Measurements from ENCODE around the gene RPL13A. TPM values are rescaled to one million over a fixed set of nuclear protein-coding genes. Genes with fewer than 3 reads are reported as not detected.
"Not testable (repeated sequence)": the region's sequence is repeated elsewhere in the genome, so short reads cannot be mapped to it uniquely, and the experiment has no call there.

RPL13A gene
- total RNA-seq (2,198 TPM), polyA plus RNA-seq (3,726 TPM)

- WGBS: under 1% methylated on average over 57 of the region's 57 CpGs
- Histone ChIP-seq H3K4me1 (ENCODE audit: insufficient read depth) (peaks cover 2% of the 10 kb centered on the region), H3K36me3 (ENCODE audit: insufficient read depth) (peaks cover 2% of the 10 kb centered on the region), H3K4me3 (ENCODE audit: low read depth, low read length) (peak within 1 kb of the TSS; percentile 89), H3K27ac (ENCODE audit: low read depth) (peak within 1 kb of the TSS; percentile 84)
- DNase-seq (ENCODE audit: extremely low spot score): peak; percentile 98
Measured at GRCh38 chr19:49487277-49488045, at the start of gene RPL13A. RPL13A (plus strand) TSS chr19:49487608; CDS start chr19:49487630, 22 bp downstream.

- H3K4me3 ChIP-seq (ENCODE audit: low read depth, low read length): no peak overlapping the region
- 12% methylated on average over 6 of the region's 6 CpGs for WGBS
- DNase-seq (ENCODE audit: extremely low spot score): no peak
- H3K27ac ChIP-seq (ENCODE audit: low read depth): no peak overlapping the region
- H3K36me3 ChIP-seq (ENCODE audit: insufficient read depth): no peaks in the 10 kb centered on the region
- H3K4me1 ChIP-seq (ENCODE audit: insufficient read depth): no peaks in the 10 kb centered on the region
Measured at GRCh38 chr19:49438261-49438660, 49.1 kb upstream of the RPL13A start.

GRCh38 chr19:49439836-49440235 lies 47.6 kb upstream of the RPL13A start:
- no peaks in the 10 kb centered on the region for H3K4me1 ChIP-seq (ENCODE audit: insufficient read depth)
- no peak for DNase-seq (ENCODE audit: extremely low spot score)
- H3K4me3 ChIP-seq (ENCODE audit: low read depth, low read length): no peak overlapping the region
- H3K27ac ChIP-seq (ENCODE audit: low read depth): no peak overlapping the region
- H3K36me3 ChIP-seq (ENCODE audit: insufficient read depth): no peaks in the 10 kb centered on the region
- WGBS: 44% methylated on average over 6 of the region's 6 CpGs

GRCh38 chr19:49440439-49441209 lies 46.8 kb upstream of the RPL13A start:
- H3K4me1 ChIP-seq (ENCODE audit: insufficient read depth): no peaks in the 10 kb centered on the region
- 28% methylated on average over 19 of the region's 19 CpGs for WGBS
- no peak overlapping the region for H3K4me3 ChIP-seq (ENCODE audit: low read depth, low read length)
- H3K36me3 ChIP-seq (ENCODE audit: insufficient read depth): no peaks in the 10 kb centered on the region
- no peak for DNase-seq (ENCODE audit: extremely low spot score)
- no peak overlapping the region for H3K27ac ChIP-seq (ENCODE audit: low read depth)

GRCh38 chr19:49441210-49441959 lies 46.0 kb upstream of the RPL13A start, which contains the start of gene SLC17A7:
SLC17A7 (minus strand) TSS chr19:49441527; CDS start chr19:49441379, 148 bp downstream.
- 2% methylated on average over 56 of the region's 56 CpGs for WGBS
- Histone ChIP-seq H3K4me1 (ENCODE audit: insufficient read depth) (no peaks in the 10 kb centered on the region), H3K27ac (ENCODE audit: low read depth) (no peak within 1 kb of the TSS), H3K4me3 (ENCODE audit: low read depth, low read length) (peak within 1 kb of the TSS; percentile 3), H3K36me3 (ENCODE audit: insufficient read depth) (no peaks in the 10 kb centered on the region)
- DNase-seq (ENCODE audit: extremely low spot score): no peak

GRCh38 chr19:49441960-49442350 lies 45.5 kb upstream of the RPL13A start:
- Histone ChIP-seq H3K27ac (ENCODE audit: low read depth) (no peak overlapping the region), H3K4me3 (ENCODE audit: low read depth, low read length) (no peak overlapping the region), H3K4me1 (ENCODE audit: insufficient read depth) (no peaks in the 10 kb centered on the region), H3K36me3 (ENCODE audit: insufficient read depth) (no peaks in the 10 kb centered on the region)
- 22% methylated on average over 14 of the region's 14 CpGs for WGBS
- no peak for DNase-seq (ENCODE audit: extremely low spot score)

- Histone ChIP-seq H3K4me3 (ENCODE audit: low read depth, low read length) (peak overlapping the region; percentile 36), H3K27ac (ENCODE audit: low read depth) (no peak overlapping the region), H3K4me1 (ENCODE audit: insufficient read depth) (no peaks in the 10 kb centered on the region), H3K36me3 (ENCODE audit: insufficient read depth) (no peaks in the 10 kb centered on the region)
- DNase-seq (ENCODE audit: extremely low spot score): no peak
- WGBS: 9% methylated on average over 11 of the region's 11 CpGs
Measured at GRCh38 chr19:49442354-49442753, 45.1 kb upstream of the RPL13A start.

- WGBS: under 1% methylated on average over 43 of the region's 43 CpGs
- H3K4me3 ChIP-seq (ENCODE audit: low read depth, low read length): peak overlapping the region; percentile 36
Measured at GRCh38 chr19:49442771-49443365, 44.5 kb upstream of the RPL13A start.

GRCh38 chr19:49443366-49444099 lies 43.9 kb upstream of the RPL13A start:
- under 1% methylated on average over 47 of the region's 47 CpGs for WGBS
- DNase-seq (ENCODE audit: extremely low spot score): peak; percentile 90
- Histone ChIP-seq H3K27ac (ENCODE audit: low read depth) (no peak overlapping the region), H3K36me3 (ENCODE audit: insufficient read depth) (no peaks in the 10 kb centered on the region), H3K4me1 (ENCODE audit: insufficient read depth) (no peaks in the 10 kb centered on the region), H3K4me3 (ENCODE audit: low read depth, low read length) (peak overlapping the region; percentile 36)

More at GRCh38 chr19:49442771-49443365, 44.5 kb upstream of the RPL13A start:
- Histone ChIP-seq H3K27ac (ENCODE audit: low read depth) (no peak overlapping the region), H3K36me3 (ENCODE audit: insufficient read depth) (no peaks in the 10 kb centered on the region), H3K4me1 (ENCODE audit: insufficient read depth) (no peaks in the 10 kb centered on the region)
- peak; percentile 57 for DNase-seq (ENCODE audit: extremely low spot score)

- not testable (repeated sequence) for H3K27ac ChIP-seq (ENCODE audit: low read depth)
Measured at GRCh38 chr19:49444100-49444700, 43.2 kb upstream of the RPL13A start.

GRCh38 chr19:49445997-49446396 lies 41.4 kb upstream of the RPL13A start:
- no peak for DNase-seq (ENCODE audit: extremely low spot score)
- no peak overlapping the region for H3K4me3 ChIP-seq (ENCODE audit: low read depth, low read length)
- no peaks in the 10 kb centered on the region for H3K4me1 ChIP-seq (ENCODE audit: insufficient read depth)
- no peak overlapping the region for H3K27ac ChIP-seq (ENCODE audit: low read depth)
- H3K36me3 ChIP-seq (ENCODE audit: insufficient read depth): no peaks in the 10 kb centered on the region
- WGBS: 86% methylated on average over 3 of the region's 3 CpGs

More at GRCh38 chr19:49444100-49444700, 43.2 kb upstream of the RPL13A start:
- not testable (repeated sequence) for H3K36me3 ChIP-seq (ENCODE audit: insufficient read depth); H3K4me1 ChIP-seq (ENCODE audit: insufficient read depth); H3K4me3 ChIP-seq (ENCODE audit: low read depth, low read length); DNase-seq (ENCODE audit: extremely low spot score)
- WGBS: 65% methylated on average over 5 of the region's 5 CpGs
